HuH-7.5 (cell line): Measurements from ENCODE around the gene EHMT1.
"Not testable (repeated sequence)": the region's sequence is repeated elsewhere in the genome, so short reads cannot be mapped to it uniquely, and the experiment has no call there.

ENCODE experiments used
- DNase-seq: peaks from one replicate; pipeline ENCODE4 v3.0.0; 2011; ENCODE audit warnings: low spot score

Gene EHMT1

GRCh38 chr9:137694962-137695875, 76.4 kb downstream of the EHMT1 start:
- peak; percentile 90 for DNase-seq

GRCh38 chr9:137696136-137696925, 77.5 kb downstream of the EHMT1 start:
- DNase-seq, result no peak

GRCh38 chr9:137697193-137697592, 78.4 kb downstream of the EHMT1 start:
- no peak for DNase-seq

- no peak for DNase-seq
Measured at GRCh38 chr9:137697832-137698231, 79.0 kb downstream of the EHMT1 start.

- no peak for DNase-seq
Measured at GRCh38 chr9:137700911-137701310, 82.1 kb downstream of the EHMT1 start.

- no peak for DNase-seq
Measured at GRCh38 chr9:137702615-137703379, 84.0 kb downstream of the EHMT1 start.

GRCh38 chr9:137703842-137704508, 85.2 kb downstream of the EHMT1 start:
- DNase-seq, result no peak

GRCh38 chr9:137705443-137705863, 86.6 kb downstream of the EHMT1 start:
- DNase-seq, result no peak

- no peak for DNase-seq
Measured at GRCh38 chr9:137705906-137706305, 87.1 kb downstream of the EHMT1 start.

GRCh38 chr9:137707361-137707760, 88.6 kb downstream of the EHMT1 start:
- no peak for DNase-seq

- DNase-seq, result no peak
Measured at GRCh38 chr9:137708590-137709284, 89.9 kb downstream of the EHMT1 start.

GRCh38 chr9:137709411-137710101, 90.8 kb downstream of the EHMT1 start:
- no peak for DNase-seq

- no peak for DNase-seq
Measured at GRCh38 chr9:137710704-137711103, 91.9 kb downstream of the EHMT1 start.

- no peak for DNase-seq
Measured at GRCh38 chr9:137711678-137712105, 92.9 kb downstream of the EHMT1 start.

GRCh38 chr9:137715321-137715720, 96.5 kb downstream of the EHMT1 start:
- no peak for DNase-seq

- not testable (repeated sequence) for DNase-seq
Measured at GRCh38 chr9:137715866-137716693, 97.3 kb downstream of the EHMT1 start.

- no peak for DNase-seq
Measured at GRCh38 chr9:137716694-137717287, 98.0 kb downstream of the EHMT1 start.

- DNase-seq, result no peak
Measured at GRCh38 chr9:137717776-137718327, 99.0 kb downstream of the EHMT1 start.

- DNase-seq, result no peak
Measured at GRCh38 chr9:137719194-137719593, 100.4 kb downstream of the EHMT1 start.
